Transverse colon (tissue), 4 donors: ENCODE results near the gene XPO6. TPM values are rescaled to one million over a fixed set of nuclear protein-coding genes. Genes with fewer than 3 reads are reported as not detected.
"Not testable (repeated sequence)": the region's sequence is repeated elsewhere in the genome, so short reads cannot be mapped to it uniquely, and the experiment has no call there.

Experiments used
- DNase-seq: peaks from one replicate; pipeline ENCODE4 v3.0.0-alpha.2; 2019
- H3K27ac ChIP-seq, 4 donors: fragments of 200-600 bp; sonication (generic); 2 replicates each; pipeline ENCODE4 v1.5.1; 2016 to 2018; ENCODE audit warnings: inconsistent platforms in 4 of 4
- H3K27me3 ChIP-seq: fragments of 200-600 bp; sonication (generic); 2 replicates; pipeline ENCODE4 v1.5.1; 2017; ENCODE audit warnings: inconsistent platforms
- H3K36me3 ChIP-seq, 4 donors: fragments of 200-600 bp; sonication (generic); 2 replicates each; pipeline ENCODE4 v1.5.1; 2017 to 2019; ENCODE audit warnings: inconsistent platforms in 4 of 4
- H3K4me1 ChIP-seq, 4 donors: fragments of 200-600 bp; sonication (generic); 2 replicates each; pipeline ENCODE4 v1.5.1; 2017 to 2020; ENCODE audit warnings: inconsistent platforms in 4 of 4
- H3K4me3 ChIP-seq, 4 donors: fragments of 200-600 bp; sonication (generic); 1 replicate in 1 of 4; 2 replicates in 3 of 4; pipeline versions ENCODE4 v1.5.1 to v1.6.1; 2017 to 2019; ENCODE audit warnings: inconsistent platforms in 4 of 4
- H3K9me3 ChIP-seq, 2 donors: fragments of 200-600 bp; sonication (generic); 2 replicates each; pipeline ENCODE4 v1.5.1; 2017 to 2019; ENCODE audit warnings: inconsistent platforms in 2 of 2
- EP300 ChIP-seq: sonication (generic); formaldehyde crosslinking; IDR thresholded peaks from one replicate; pipeline ENCODE4 v1.6.1; 2017; ENCODE audit warnings: antibody characterized with exemption, low read depth
- POLR2A ChIP-seq: fragments of 450-650 bp; IDR thresholded peaks from one replicate; pipeline ENCODE4 v1.6.1; 2016; ENCODE audit warnings: antibody characterized with exemption, mild to moderate bottlenecking, moderate library complexity
- POLR2AphosphoS5 ChIP-seq, 3 donors: sonication (generic); formaldehyde crosslinking; IDR thresholded peaks; one replicate each; pipeline ENCODE4 v1.6.1; 2016; ENCODE audit warnings: antibody characterized with exemption in 3 of 3
- WGBS, 2 donors: methylation state at CpG; one replicate each; pipeline ENCODE4 v1.1.5; 2018; ENCODE audit warnings: low coverage in 1 of 2; 5-methylcytosine and 5-hydroxymethylcytosine counted together
- in situ Hi-C, 4 donors: fragments of 200-750 bp; cut with MboI; loops; one replicate each; pipeline versions ENCODE4 v1.15.0 to v1.15.1; 2017; ENCODE audit warnings: low sequenced_read_pairs in 3 of 4, low pct_ligation_motif_present in 1 of 4, low pct_unique_long_range_greater_than_20kb in 1 of 4
- intact Hi-C: fragments of 100-400 bp; cut with DNase I; formaldehyde crosslinking; loops from one replicate; pipeline ENCODE4 v1.15.1; 2023; ENCODE audit warnings: low total_unique reads
- total RNA-seq, 4 donors: library from RNA; depleted of rRNA; stranded (reverse); fragments of >200 nt; gene quantifications; one replicate each; pipeline ENCODE4 v1.1.0, GENCODE V29; 2016
- TF ChIP-seq, protein P1 (sequence below), 5 experiments: fragments of 200-600 bp in 3 of 5; fragments of 450-650 bp in 2 of 5; sonication (generic) in 3 of 5; IDR thresholded peaks; 1 replicate in 2 of 5; 2 replicates in 3 of 5; pipeline ENCODE4 v1.5.1; 2016 to 2017; ENCODE audit warnings: antibody characterized with exemption in 5 of 5, inconsistent platforms in 3 of 5, mild to moderate bottlenecking in 2 of 5, moderate library complexity in 1 of 5

XPO6 gene
- total RNA-seq, 4 donors from 2014 or later: 140 to 254 (median 204) TPM

- H3K27me3 ChIP-seq: no peaks in the 10 kb centered on the region
- no peak overlapping the region for H3K4me3 ChIP-seq
- no peak for TF ChIP-seq POLR2AphosphoS5 (IDR thresholded peaks at IDR 0.05)
- TF ChIP-seq, protein P1, sequence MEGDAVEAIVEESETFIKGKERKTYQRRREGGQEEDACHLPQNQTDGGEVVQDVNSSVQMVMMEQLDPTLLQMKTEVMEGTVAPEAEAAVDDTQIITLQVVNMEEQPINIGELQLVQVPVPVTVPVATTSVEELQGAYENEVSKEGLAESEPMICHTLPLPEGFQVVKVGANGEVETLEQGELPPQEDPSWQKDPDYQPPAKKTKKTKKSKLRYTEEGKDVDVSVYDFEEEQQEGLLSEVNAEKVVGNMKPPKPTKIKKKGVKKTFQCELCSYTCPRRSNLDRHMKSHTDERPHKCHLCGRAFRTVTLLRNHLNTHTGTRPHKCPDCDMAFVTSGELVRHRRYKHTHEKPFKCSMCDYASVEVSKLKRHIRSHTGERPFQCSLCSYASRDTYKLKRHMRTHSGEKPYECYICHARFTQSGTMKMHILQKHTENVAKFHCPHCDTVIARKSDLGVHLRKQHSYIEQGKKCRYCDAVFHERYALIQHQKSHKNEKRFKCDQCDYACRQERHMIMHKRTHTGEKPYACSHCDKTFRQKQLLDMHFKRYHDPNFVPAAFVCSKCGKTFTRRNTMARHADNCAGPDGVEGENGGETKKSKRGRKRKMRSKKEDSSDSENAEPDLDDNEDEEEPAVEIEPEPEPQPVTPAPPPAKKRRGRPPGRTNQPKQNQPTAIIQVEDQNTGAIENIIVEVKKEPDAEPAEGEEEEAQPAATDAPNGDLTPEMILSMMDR (IDR thresholded peaks at IDR 0.05): no peak
- no peak for TF ChIP-seq POLR2A
- no peak for TF ChIP-seq EP300
- no peaks in the 10 kb centered on the region for H3K9me3 ChIP-seq
- 84% methylated on average over 2 of the region's 2 CpGs; no CpG with 5 or more reads in 1 of the 2 donors for WGBS, 2 donors
- DNase-seq: no peak
- H3K4me1 ChIP-seq: no peaks in the 10 kb centered on the region
- intact Hi-C loops: no loop called here
- H3K27ac ChIP-seq: no peak overlapping the region
- in situ Hi-C loops: no loop called here
- H3K36me3 ChIP-seq: no peaks in the 10 kb centered on the region
Observed at GRCh38 chr16:28231763-28232162, 20.0 kb upstream of the XPO6 start.

GRCh38 chr16:28223909-28224308 lies 12.1 kb upstream of the XPO6 start:
- H3K27me3 ChIP-seq, H3K4me3 ChIP-seq, intact Hi-C loops, H3K36me3 ChIP-seq, H3K9me3 ChIP-seq, DNase-seq, H3K4me1 ChIP-seq, H3K27ac ChIP-seq, in situ Hi-C loops: not testable (repeated sequence)
- 97% methylated on average over 3 of the region's 3 CpGs; no CpG with 5 or more reads in 1 of the 2 donors for WGBS, 2 donors

GRCh38 chr16:28219777-28220176 lies 8.0 kb upstream of the XPO6 start:
- WGBS, 2 donors: 80 to 86% methylated on average over 1 to 6 of the region's 6 CpGs
- in situ Hi-C loops, H3K27ac ChIP-seq, H3K36me3 ChIP-seq, DNase-seq, H3K4me3 ChIP-seq, H3K27me3 ChIP-seq, H3K9me3 ChIP-seq, intact Hi-C loops, H3K4me1 ChIP-seq: not testable (repeated sequence)

DNA sequence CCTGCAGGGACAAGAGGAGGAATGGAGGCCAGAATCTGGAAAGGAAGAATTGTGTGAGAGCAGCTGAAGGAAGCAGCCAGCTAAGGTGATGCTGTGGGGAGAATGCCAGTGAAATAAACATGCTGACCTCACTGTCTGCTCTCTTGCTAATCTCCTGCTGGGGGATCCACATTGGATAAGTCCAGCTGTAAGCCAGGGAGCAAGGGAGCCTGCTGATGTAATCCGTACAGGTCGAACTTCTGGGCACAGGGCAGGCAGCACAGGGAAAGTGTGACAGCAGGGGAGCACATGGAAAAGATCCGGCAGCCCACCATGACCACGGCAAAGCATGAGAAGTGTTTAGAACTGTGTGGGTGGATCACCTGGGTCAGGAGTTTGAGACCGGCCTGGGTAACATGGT lies 7.5 kb upstream of the XPO6 start:
- in situ Hi-C loops: no loop called here

GRCh38 chr16:28218109-28218508 lies 6.3 kb upstream of the XPO6 start:
- H3K4me1 ChIP-seq: no peaks in the 10 kb centered on the region
- no peaks in the 10 kb centered on the region for H3K9me3 ChIP-seq
- in situ Hi-C loops: no loop called here
- intact Hi-C loops: no loop called here
- no peaks in the 10 kb centered on the region for H3K27me3 ChIP-seq
- H3K4me3 ChIP-seq: no peak overlapping the region
- no peak overlapping the region for H3K27ac ChIP-seq
- TF ChIP-seq, protein P1 (IDR thresholded peaks at IDR 0.05): peak in 4 of 5 experiments; percentile 19 to 38 (median 32)
- no peak for TF ChIP-seq POLR2A
- 38 to 71% methylated on average over 2 to 4 of the region's 4 CpGs for WGBS, 2 donors
- DNase-seq: peak; percentile 27
- H3K36me3 ChIP-seq: no peaks in the 10 kb centered on the region

More for the DNA sequence above, 7.5 kb upstream of the XPO6 start:
- intact Hi-C loops: no loop called here
- no peak for TF ChIP-seq EP300
- TF ChIP-seq POLR2AphosphoS5 (IDR thresholded peaks at IDR 0.05): no peak
- TF ChIP-seq POLR2A: no peak
- TF ChIP-seq, protein P1 (IDR thresholded peaks at IDR 0.05): no peak
- no peaks in the 10 kb centered on the region for H3K27me3 ChIP-seq
- H3K36me3 ChIP-seq: no peaks in the 10 kb centered on the region
- no peaks in the 10 kb centered on the region for H3K9me3 ChIP-seq
- H3K4me1 ChIP-seq: no peaks in the 10 kb centered on the region
- DNase-seq: no peak
- no peak overlapping the region for H3K4me3 ChIP-seq
- no peak overlapping the region for H3K27ac ChIP-seq
- 89% methylated on average over 5 of the region's 5 CpGs; no CpG with 5 or more reads in 1 of the 2 donors for WGBS, 2 donors
